Activated naive CD4-positive, alpha-beta T cell treated with anti-CD3 and anti-CD28 coated beads, Interleukin-2, amount 50 U/mL, for 24 hours (primary cell): ENCODE data around the gene MAP3K21.

Experiments used
- H3K27ac Mint-ChIP-seq: one replicate; pipeline ENCODE4 v1.8.0; 2021; ENCODE audit warnings: mild to moderate bottlenecking, mixed read lengths
- H3K27me3 Mint-ChIP-seq: one replicate; pipeline ENCODE4 v1.8.0; 2021; ENCODE audit warnings: mixed read lengths
- H3K36me3 Mint-ChIP-seq: one replicate; pipeline ENCODE4 v1.8.0; 2021; ENCODE audit warnings: mixed read lengths
- H3K4me1 Mint-ChIP-seq: one replicate; pipeline ENCODE4 v1.8.0; 2021; ENCODE audit warnings: mixed read lengths
- H3K4me3 Mint-ChIP-seq: one replicate; pipeline ENCODE4 v1.8.0; 2021; ENCODE audit warnings: mild to moderate bottlenecking, mixed read lengths
- H3K9me3 Mint-ChIP-seq: one replicate; pipeline ENCODE4 v1.8.0; 2021; ENCODE audit warnings: mixed read lengths

MAP3K21 gene

DNA sequence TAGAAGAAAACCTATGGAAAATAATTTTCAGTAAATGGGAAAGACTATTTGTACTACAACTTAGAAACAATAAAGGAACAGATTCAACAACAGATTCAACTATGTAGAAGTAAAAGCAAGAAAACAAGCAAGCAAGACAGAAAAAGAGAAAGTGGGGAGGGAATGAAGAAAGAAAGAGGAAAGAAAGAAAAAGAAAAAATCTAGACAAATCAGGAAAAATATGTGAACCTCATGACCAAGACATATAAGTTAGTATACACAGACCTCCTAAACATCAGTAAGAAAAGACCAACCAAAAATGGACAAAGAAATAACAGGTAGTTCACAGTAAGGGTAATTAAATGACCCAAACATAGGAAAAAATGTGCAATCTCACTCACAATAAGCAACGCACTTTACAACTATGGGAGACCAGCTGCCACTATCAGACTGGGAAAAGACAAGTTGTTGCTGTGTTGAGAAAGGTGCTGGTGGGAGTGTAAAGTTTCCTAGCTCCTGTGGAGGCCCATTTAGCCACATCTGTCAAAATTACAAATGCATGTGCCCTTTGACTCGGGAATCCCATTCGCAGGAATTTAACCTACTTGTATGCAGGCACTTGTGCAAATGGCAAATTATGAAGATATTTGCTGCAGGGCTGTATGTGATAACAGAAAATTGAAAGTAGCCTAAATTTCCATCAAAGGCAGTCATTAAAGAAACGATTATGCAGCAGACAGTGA is 13.9 kb upstream of the MAP3K21 start:
- Mint-ChIP-seq H3K36me3 (no peaks in the 10 kb centered on the region), H3K9me3 (no peaks in the 10 kb centered on the region), H3K4me3 (no peak overlapping the region), H3K27ac (no peak overlapping the region), H3K4me1 (no peaks in the 10 kb centered on the region), H3K27me3 (peaks cover 1% of the 10 kb centered on the region)

DNA sequence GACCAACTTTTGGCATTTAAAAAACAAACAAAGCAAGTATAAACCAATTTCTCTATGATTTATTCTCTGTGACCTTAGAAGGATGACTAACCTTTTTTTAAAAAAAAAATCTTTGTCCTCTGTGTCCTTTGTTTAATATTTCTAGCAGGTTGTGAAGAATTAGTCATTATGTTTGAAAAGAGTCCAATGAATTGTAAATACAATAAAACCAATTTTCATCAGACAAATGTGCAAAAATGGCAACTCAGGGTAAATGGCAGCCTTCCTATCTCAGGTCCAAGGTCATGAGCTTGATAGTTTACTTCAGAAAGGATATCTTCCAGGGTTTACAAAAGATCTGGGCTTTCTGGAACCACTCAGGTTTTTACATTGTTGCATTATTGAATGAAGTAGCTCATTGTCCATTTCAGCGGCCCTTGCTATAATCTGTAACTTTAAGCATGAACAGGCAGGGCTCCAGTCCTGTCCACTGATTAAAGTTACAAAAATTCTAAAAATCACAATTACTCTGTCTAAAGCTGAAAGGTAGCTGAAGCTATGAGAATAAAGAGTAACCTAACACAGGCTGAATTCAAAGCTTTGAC is 11.7 kb upstream of the MAP3K21 start:
- H3K4me3 Mint-ChIP-seq = no peak overlapping the region
- no peaks in the 10 kb centered on the region for H3K9me3 Mint-ChIP-seq
- no peak overlapping the region for H3K27ac Mint-ChIP-seq
- H3K36me3 Mint-ChIP-seq = no peaks in the 10 kb centered on the region
- H3K4me1 Mint-ChIP-seq = no peaks in the 10 kb centered on the region
- peaks cover 10% of the 10 kb centered on the region for H3K27me3 Mint-ChIP-seq

DNA sequence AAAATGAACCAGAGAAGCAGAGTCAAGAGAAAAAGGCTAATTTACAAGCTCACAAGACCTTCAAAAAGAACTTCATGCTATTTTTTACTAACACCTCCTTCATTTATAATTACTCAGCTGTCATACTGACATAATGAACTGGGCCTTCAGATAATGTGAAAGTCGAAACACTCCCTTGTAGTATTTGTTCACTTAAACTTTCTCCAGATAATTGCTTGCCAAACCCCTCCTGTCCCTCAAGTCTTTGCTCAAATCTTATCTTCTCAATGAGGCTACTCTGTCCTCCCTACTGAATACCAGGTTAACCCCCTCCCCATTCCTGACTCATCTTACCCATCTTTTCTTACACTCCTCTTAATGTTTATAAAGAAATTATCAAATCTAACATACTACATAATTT is 11.1 kb upstream of the MAP3K21 start:
- H3K9me3 Mint-ChIP-seq = no peaks in the 10 kb centered on the region
- no peak overlapping the region for H3K4me3 Mint-ChIP-seq
- no peak overlapping the region for H3K27ac Mint-ChIP-seq
- no peaks in the 10 kb centered on the region for H3K36me3 Mint-ChIP-seq
- H3K4me1 Mint-ChIP-seq = no peaks in the 10 kb centered on the region
- H3K27me3 Mint-ChIP-seq = peaks cover 10% of the 10 kb centered on the region

DNA sequence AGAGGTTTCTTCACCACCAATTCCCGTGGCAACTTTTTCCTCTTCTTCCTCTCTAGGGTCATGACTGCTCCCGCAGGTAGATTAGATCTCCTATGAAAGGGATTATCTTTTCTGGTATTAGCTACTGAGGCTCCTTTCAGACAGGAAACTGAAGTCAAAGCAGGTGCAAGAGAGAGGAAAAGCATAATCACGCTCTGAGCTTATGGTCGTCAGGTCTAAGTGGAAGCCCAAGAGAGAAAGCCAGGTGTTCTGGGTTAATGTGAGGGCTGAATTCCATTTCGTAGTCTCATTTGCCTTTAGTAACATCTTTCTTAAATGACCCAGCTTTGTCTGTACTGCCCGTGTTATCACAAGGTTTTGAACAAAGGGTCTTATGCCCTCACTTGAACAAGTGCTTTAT is 8.3 kb upstream of the MAP3K21 start:
- H3K4me1 Mint-ChIP-seq = no peaks in the 10 kb centered on the region
- H3K27me3 Mint-ChIP-seq = peaks cover 10% of the 10 kb centered on the region
- H3K9me3 Mint-ChIP-seq = no peaks in the 10 kb centered on the region
- H3K4me3 Mint-ChIP-seq = no peak overlapping the region
- H3K27ac Mint-ChIP-seq = no peak overlapping the region
- no peaks in the 10 kb centered on the region for H3K36me3 Mint-ChIP-seq

DNA sequence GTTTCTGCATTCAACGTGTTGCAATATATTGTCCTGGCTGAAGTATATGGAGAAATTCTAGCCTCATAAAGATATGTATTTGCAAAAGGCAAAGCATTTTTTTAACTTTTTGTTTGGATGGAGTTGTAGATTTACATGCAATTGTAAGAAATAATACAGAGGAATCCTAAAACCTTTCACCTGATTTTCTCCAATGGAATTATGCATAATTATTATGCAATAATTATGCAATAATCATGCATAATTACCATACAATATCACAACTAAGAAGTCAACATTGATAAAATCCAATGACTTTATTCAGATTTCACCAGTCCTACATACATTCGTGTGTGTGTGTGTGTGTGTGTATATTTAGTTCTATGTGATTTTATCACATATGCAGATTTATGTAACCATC is 7.5 kb upstream of the MAP3K21 start:
- Mint-ChIP-seq H3K27ac (no peak overlapping the region), H3K4me1 (no peaks in the 10 kb centered on the region), H3K4me3 (no peak overlapping the region), H3K9me3 (no peaks in the 10 kb centered on the region), H3K27me3 (peaks cover 8% of the 10 kb centered on the region), H3K36me3 (no peaks in the 10 kb centered on the region)

DNA sequence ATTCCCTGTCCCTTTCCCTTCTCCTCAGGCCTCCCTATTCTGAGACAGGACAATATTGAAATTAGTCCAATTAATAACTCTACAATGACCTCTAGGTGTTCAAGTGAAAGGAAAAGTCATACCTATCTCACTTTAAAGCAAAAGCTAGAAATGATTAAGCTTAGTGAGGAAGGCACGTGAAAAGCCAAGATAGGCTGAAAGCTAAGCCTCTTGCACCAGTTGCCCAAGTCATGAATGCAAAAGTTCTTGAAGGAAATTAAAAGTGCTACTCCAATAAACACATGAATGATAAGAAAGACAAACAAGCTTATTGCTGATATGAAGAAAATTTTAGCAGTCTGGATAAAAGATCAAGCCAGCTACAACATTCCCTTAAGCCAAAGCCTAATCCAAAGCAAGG is 3.8 kb upstream of the MAP3K21 start:
- H3K27ac Mint-ChIP-seq = no peak overlapping the region
- peaks cover 5% of the 10 kb centered on the region for H3K4me1 Mint-ChIP-seq
- no peaks in the 10 kb centered on the region for H3K9me3 Mint-ChIP-seq
- no peak overlapping the region for H3K4me3 Mint-ChIP-seq
- H3K27me3 Mint-ChIP-seq = peaks cover 7% of the 10 kb centered on the region
- H3K36me3 Mint-ChIP-seq = no peaks in the 10 kb centered on the region

DNA sequence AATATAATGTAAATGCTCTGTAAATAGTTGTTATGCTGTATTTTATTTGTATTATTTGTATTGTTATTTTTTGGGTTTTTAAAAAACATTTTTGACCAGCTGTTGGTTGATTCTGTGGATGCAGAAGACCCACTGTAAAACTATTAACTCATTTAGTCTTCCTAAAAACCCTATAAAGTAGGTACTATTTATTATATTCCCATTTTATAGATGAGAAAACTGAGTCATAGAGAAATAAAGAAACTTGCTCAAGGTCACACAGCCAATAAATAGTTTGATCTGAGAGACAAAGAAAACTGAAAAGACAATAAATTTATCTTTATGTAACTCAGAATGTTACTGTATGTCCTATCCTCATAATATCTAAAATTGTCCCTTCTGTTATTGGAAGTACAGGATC is 1.2 kb upstream of the MAP3K21 start:
- peaks cover 4% of the 10 kb centered on the region for H3K27me3 Mint-ChIP-seq
- H3K27ac Mint-ChIP-seq = no peak overlapping the region
- no peaks in the 10 kb centered on the region for H3K36me3 Mint-ChIP-seq
- H3K4me3 Mint-ChIP-seq = no peak overlapping the region
- H3K4me1 Mint-ChIP-seq = peaks cover 10% of the 10 kb centered on the region
- H3K9me3 Mint-ChIP-seq = no peaks in the 10 kb centered on the region

DNA sequence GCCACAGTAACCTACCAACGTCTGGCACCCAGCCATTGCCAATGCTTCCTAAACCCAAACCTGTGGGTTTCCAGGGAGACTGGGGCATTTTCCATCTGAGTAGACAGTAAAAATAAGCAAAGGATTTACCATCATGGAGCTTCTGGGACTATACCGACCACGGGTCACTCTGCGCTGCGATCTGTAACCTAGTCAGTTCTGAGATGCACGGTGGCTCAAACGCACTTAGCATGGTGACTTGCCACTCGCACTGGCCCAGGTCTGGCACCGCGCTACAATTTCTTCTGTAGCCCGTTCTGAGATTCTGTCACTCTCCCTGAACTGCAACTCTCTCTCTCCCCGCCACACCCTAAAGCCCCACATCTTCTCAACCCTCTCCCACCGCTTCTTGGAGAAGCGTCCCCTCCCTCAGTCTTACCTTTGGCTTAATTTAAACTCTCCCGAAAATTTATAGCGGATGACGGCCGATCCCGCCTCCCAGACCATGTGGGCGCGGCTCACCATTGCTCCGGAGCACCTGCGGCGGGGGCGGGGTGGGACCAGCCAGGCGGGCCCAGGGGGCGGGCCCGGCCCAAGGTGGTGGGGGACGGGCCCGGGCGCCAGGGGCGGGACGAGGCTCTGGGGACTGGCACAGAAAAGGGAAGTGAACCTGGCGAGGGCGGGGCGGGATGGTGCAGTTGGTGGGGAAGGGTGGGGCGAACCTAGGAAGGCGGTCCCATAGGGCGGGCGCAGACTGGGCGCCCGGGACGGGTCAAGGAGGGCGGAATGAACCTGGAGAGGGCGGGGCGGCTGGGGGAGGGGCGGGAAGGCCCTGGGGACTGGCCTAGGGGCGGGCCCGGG is 493 bp upstream of the MAP3K21 start:
- Mint-ChIP-seq H3K27me3 (peaks cover 5% of the 10 kb centered on the region), H3K4me3 (peak overlapping the region; percentile 86), H3K36me3 (no peaks in the 10 kb centered on the region), H3K4me1 (peaks cover 10% of the 10 kb centered on the region), H3K9me3 (no peaks in the 10 kb centered on the region), H3K27ac (no peak overlapping the region)

DNA sequence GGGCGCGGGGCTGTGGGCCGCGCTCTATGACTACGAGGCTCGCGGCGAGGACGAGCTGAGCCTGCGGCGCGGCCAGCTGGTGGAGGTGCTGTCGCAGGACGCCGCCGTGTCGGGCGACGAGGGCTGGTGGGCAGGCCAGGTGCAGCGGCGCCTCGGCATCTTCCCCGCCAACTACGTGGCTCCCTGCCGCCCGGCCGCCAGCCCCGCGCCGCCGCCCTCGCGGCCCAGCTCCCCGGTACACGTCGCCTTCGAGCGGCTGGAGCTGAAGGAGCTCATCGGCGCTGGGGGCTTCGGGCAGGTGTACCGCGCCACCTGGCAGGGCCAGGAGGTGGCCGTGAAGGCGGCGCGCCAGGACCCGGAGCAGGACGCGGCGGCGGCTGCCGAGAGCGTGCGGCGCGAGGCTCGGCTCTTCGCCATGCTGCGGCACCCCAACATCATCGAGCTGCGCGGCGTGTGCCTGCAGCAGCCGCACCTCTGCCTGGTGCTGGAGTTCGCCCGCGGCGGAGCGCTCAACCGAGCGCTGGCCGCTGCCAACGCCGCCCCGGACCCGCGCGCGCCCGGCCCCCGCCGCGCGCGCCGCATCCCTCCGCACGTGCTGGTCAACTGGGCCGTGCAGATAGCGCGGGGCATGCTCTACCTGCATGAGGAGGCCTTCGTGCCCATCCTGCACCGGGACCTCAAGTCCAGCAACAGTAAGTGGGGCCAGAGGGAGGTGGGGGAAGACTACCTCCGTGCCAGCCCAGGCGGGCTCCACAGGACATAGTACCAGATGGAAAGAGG is 808 bp downstream of the MAP3K21 start:
- no peaks in the 10 kb centered on the region for H3K9me3 Mint-ChIP-seq
- no peak overlapping the region for H3K27ac Mint-ChIP-seq
- no peaks in the 10 kb centered on the region for H3K36me3 Mint-ChIP-seq
- H3K4me3 Mint-ChIP-seq = peak overlapping the region; percentile 76
- peaks cover 10% of the 10 kb centered on the region for H3K4me1 Mint-ChIP-seq
- H3K27me3 Mint-ChIP-seq = peaks cover 5% of the 10 kb centered on the region

DNA sequence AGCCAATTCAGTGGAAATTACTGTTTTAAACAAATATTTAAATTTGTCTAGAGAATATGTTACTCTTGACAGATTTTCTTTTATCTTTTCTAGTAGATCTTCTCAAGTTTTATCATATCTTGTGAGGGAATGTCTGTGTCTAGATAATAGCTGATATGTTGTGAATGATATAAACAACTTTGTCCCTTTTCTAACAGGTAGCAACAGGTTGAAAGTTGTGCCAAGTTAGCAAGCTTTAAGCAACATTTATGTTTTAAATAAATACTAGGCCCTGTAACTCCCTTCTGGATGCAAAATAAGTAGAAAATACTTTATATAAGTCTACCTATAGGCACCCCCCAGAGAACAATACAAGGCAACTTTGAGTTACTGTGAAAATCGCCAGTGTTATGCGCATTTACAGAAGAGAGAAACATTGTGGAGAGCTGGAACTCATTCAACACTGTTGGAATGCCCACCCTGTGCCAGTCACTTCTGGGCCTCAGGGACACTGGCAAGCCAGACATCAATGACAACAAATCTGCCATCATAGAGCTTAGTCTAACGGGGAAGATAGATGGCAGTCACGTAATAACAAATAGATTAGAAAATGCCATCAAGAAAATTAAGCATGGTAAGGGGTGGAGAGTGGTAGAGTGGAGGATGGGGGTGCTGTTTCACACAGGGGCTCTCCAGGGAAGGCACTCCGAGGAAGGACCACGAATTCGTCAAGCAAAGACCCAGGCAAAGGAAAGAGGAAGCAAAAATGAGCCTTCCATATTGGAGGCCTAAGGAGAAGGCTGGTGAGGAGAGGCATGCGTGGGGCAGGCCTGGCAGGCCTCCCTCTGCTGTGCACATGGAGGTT is 4.4 kb downstream of the MAP3K21 start:
- Mint-ChIP-seq H3K27ac (no peak overlapping the region), H3K9me3 (no peaks in the 10 kb centered on the region), H3K27me3 (peaks cover 14% of the 10 kb centered on the region), H3K4me3 (no peak overlapping the region), H3K36me3 (no peaks in the 10 kb centered on the region), H3K4me1 (peaks cover 7% of the 10 kb centered on the region)

DNA sequence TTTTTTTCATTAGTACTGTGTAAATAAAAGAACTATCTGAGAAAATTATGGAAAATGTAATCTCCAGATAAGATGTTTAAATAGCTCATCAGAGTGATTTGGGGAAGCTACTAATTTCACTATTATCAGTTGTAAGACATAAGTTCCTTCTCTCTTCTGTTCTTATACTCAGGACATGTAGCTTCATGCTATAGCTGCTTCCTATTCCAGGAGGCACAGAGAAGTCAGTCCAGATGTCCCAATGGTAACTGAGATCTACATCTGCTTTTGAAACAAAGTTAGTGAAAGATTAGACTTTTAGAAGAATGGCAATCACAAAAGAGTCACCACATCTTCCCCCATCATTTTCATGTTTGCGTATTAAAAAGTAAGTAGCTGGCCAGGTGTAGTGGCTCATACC is 5.6 kb downstream of the MAP3K21 start:
- Mint-ChIP-seq H3K27ac (no peak overlapping the region), H3K4me1 (peaks cover 5% of the 10 kb centered on the region), H3K9me3 (no peaks in the 10 kb centered on the region), H3K27me3 (peaks cover 14% of the 10 kb centered on the region), H3K36me3 (no peaks in the 10 kb centered on the region), H3K4me3 (no peak overlapping the region)

DNA sequence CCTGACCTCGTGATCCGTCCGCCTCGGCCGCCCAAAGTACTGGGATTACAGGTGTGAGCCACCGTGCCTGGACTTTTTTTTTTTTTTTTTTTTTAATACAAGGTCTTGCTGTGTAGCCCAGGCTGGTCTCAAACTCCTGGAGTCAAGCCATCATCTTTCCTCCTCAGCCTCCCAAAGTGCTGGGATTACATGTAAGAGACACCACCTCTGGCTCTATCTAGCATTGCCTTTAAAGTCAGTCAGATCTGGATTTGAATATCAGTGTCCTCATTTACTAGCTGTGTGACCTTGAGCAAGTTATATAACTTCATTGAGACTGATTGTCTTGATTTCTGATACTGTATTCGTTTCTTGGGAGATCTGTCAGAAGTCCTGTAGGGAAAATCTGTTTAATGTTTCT is 6.6 kb downstream of the MAP3K21 start:
- H3K9me3 Mint-ChIP-seq = no peaks in the 10 kb centered on the region
- H3K27ac Mint-ChIP-seq = no peak overlapping the region
- H3K4me3 Mint-ChIP-seq = no peak overlapping the region

DNA sequence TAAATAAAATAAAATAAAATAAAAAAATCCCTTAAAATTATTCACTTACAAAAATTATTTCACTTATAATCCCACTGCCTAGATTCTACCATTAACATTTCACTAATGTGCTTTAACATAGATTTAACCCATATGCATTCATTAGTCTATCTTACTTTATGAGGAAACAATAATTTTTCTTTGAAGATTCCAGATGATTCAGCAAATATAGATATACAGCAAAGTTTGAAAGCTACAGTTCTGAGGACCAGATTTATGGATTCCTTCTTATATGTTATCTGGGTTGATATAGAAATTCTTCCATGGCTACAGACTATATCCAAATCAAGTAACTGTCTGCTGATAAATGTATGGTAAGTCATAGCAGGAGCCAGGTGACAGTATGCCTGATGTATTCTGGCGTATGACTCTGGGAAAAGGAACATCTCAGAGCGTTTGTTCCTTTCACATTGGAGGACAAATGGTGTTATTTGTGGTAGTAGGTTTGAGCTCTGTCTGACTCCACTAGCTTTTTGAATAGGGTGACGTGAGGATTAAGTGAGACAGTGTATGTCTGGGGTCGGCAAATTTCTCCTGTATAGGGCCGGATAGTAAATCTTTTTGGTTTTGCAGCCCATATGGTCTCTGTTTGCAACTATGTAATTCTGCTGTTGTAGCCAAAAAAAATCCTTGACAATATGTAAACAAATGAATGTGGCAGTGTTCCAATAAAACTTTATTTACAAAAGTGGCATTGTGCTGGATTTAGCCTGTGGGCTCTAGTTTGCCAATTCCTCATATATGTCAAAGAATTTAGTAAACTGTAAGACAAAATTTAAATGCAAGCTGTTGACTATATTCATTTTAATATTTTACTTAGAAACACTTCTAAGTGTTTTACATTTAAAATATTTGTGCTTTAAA is 9.3 kb downstream of the MAP3K21 start:
- no peak overlapping the region for H3K4me3 Mint-ChIP-seq
- no peaks in the 10 kb centered on the region for H3K36me3 Mint-ChIP-seq
- H3K27me3 Mint-ChIP-seq = peaks cover 29% of the 10 kb centered on the region
- no peaks in the 10 kb centered on the region for H3K9me3 Mint-ChIP-seq
- H3K4me1 Mint-ChIP-seq = no peaks in the 10 kb centered on the region
- no peak overlapping the region for H3K27ac Mint-ChIP-seq

More for the DNA sequence above, 6.6 kb downstream of the MAP3K21 start:
- H3K36me3 Mint-ChIP-seq = no peaks in the 10 kb centered on the region
- H3K27me3 Mint-ChIP-seq = peaks cover 22% of the 10 kb centered on the region
- H3K4me1 Mint-ChIP-seq = peaks cover 1% of the 10 kb centered on the region

DNA sequence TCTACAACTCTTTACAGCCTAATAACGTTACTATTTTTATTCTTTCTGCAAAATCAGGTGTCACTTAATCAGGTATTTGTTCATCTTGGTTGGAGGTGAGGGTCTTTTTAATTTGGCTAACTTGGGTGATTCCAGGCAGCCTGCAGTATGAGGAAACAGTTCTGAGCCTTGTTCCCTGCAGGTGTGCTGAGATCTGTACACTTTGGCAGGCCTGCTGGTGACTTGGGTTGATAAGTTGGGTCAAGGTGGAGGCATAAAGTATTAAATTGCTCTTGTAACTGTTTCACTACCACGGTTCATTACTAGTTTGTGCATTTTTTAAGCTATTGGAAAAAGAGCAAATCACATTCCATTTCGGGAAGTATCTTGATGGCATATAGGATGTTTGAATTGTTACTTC is 10.0 kb downstream of the MAP3K21 start:
- H3K9me3 Mint-ChIP-seq = no peaks in the 10 kb centered on the region
- H3K27ac Mint-ChIP-seq = no peak overlapping the region
- no peaks in the 10 kb centered on the region for H3K36me3 Mint-ChIP-seq
- no peaks in the 10 kb centered on the region for H3K4me1 Mint-ChIP-seq
- H3K4me3 Mint-ChIP-seq = no peak overlapping the region
- peaks cover 33% of the 10 kb centered on the region for H3K27me3 Mint-ChIP-seq
